Kidney (tissue), 14 donors: ENCODE results near the gene HES6. TPM values are rescaled to one million over a fixed set of nuclear protein-coding genes. Genes with fewer than 3 reads are reported as not detected.

Experiments
- DNase-seq, 5 donors: peaks; one replicate each; pipeline ENCODE4 v3.0.0-alpha.2; 2013 to 2020
- FAIRE-seq: peaks from 2 replicates; lab custom pipeline; 2012; peaks lifted over from hg19 to GRCh38; lab: Jason Lieb, UNC
- H3K27ac ChIP-seq, 2 donors: one replicate each; pipeline ENCODE4 v1.7.0; 2013; ENCODE audit warnings: low read depth in 2 of 2, low read length in 2 of 2, inconsistent platforms in 1 of 2
- H3K27me3 ChIP-seq: one replicate; pipeline ENCODE4 v1.7.1; 2013; ENCODE audit warnings: low read length, inconsistent platforms; ENCODE audit not compliant: control insufficient read depth, insufficient read depth
- H3K36me3 ChIP-seq, 3 donors: one replicate each; pipeline versions ENCODE4 v1.7.0 to v1.7.1; 2013; ENCODE audit warnings: low read length in 3 of 3, control low read depth in 1 of 3, inconsistent platforms in 1 of 3; ENCODE audit not compliant: insufficient read depth in 3 of 3, control insufficient read depth in 2 of 3
- H3K4me1 ChIP-seq, 3 donors: one replicate each; pipeline versions ENCODE4 v1.7.0 to v1.7.1; 2013; ENCODE audit warnings: low read length in 3 of 3, inconsistent platforms in 1 of 3, low read depth in 1 of 3; ENCODE audit not compliant: control insufficient read depth in 2 of 3, insufficient read depth in 2 of 3
- H3K4me3 ChIP-seq, 3 donors: one replicate each; pipeline versions ENCODE4 v1.7.0 to v1.8.1; 2013; ENCODE audit warnings: low read length in 3 of 3, control low read depth in 1 of 3, inconsistent platforms in 1 of 3
- H3K9ac ChIP-seq, 3 donors: one replicate each; pipeline versions ENCODE4 v1.7.0 to v1.7.1; 2013; ENCODE audit warnings: low read length in 3 of 3, control low read depth in 1 of 3, inconsistent platforms in 1 of 3
- H3K9me3 ChIP-seq, 3 donors: one replicate each; pipeline versions ENCODE4 v1.7.0 to v1.7.1; 2013; ENCODE audit warnings: low read length in 3 of 3, control low read depth in 1 of 3, inconsistent platforms in 1 of 3; ENCODE audit not compliant: control insufficient read depth in 2 of 3, insufficient read depth in 1 of 3
- CTCF ChIP-seq: IDR thresholded peaks from 3 replicates; pipeline ENCODE4 v1.5.1; 2012; ENCODE audit warnings: mild to moderate bottlenecking, moderate library complexity, borderline replicate concordance; ENCODE audit not compliant: insufficient read depth; ENCODE audit errors: extremely low read depth
- intact Hi-C: fragments of 100-400 bp; cut with DNase I; formaldehyde crosslinking; loops from one replicate; pipeline ENCODE4 v1.11.1; 2022
- polyA plus RNA-seq: library from polyadenylated mRNA; stranded (reverse); fragments of 350-450 nt; fragmentation: Illumina TruSeq; extraction: RNeasy Lipid Tissue Mini Kit (QIAGEN cat#74804); gene quantifications from one replicate; pipeline ENCODE4 v1.2.3, GENCODE V29; 2014; ENCODE audit warnings: low read depth, low replicate concordance; ENCODE audit not compliant: insufficient read depth
- total RNA-seq: library from RNA; stranded (reverse); fragmentation: NEBNext Ultra II Directional; extraction: Animal tissue kit (Norgen Biotek cat#: 25700); gene quantifications from one replicate; pipeline ENCODE4 v1.2.1, GENCODE V29; 2021
- donor health status: control.
- donor health status: control.
- donor health status: control.
- donor health status: control.
- donor health status: control.
- donor health status: DM: yes; HTN: yes; CAD: no.
- donor health status: Normal renal cell carcinoma (clear cell type).

The HES6 gene
- total and polyA plus RNA-seq, 2 donors from 2014 or later, result 5.2 to 5.5 TPM

DNA sequence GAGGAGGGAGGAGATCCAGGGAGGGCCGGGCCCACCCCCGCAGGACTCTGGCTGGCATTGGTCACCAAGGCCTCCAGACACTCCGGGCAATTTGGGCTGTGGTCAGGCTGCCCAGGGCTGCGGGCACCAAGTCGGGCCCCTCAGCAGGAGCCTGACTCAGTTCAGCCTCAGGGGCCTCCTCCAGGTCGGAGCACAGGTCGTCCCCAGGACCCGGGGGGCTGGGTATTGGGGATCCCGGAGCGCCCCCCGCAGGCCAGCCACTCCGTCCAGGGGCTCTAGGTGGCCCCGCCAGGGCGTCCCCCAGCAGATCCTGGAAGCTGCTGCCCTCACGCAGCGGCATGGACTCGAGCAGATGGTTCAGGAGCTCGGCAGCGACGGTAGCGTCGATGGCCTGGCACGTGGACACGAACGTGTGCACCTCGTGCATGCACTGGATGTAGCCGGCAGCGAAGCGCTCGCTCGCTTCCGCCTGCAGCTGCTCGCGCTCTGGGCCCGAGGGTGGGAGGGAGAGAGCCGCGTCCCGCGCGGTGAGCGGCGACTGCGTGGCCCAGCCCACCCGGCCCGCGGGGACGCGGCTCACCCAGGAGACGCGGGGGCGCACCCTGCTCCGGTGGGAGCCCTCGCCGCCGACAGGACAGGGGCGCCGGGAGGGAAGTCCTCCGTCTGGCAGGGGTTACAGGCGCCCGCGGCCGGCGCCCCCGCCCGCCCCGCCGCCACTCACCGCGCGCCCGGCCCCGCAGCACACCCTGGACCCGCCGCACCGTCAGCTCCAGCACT is 884 bp downstream of the HES6 start:
- Histone ChIP-seq H3K4me1 (peaks cover 0 to 14% (median 10%) of the 10 kb centered on the region in 3 donors), H3K9me3 (no peaks in the 10 kb centered on the region), H3K36me3 (no peaks in the 10 kb centered on the region), H3K27me3 (peaks cover 3% of the 10 kb centered on the region), H3K27ac (no peak overlapping the region), H3K9ac (no peak overlapping the region), H3K4me3 (no peak overlapping the region)
- DNase-seq, result peak in 2 of 5 donors; percentile 76 to 79
- no peak for TF ChIP-seq CTCF
- intact Hi-C loops, result no loop called here
- FAIRE-seq, result no peak

- H3K4me3 ChIP-seq, result no peak overlapping the region
- no peak overlapping the region for H3K27ac ChIP-seq
- H3K36me3 ChIP-seq, result no peaks in the 10 kb centered on the region
- DNase-seq (peak in 1 of 5 donors; percentile 46), FAIRE-seq (no peak)
- no peak for TF ChIP-seq CTCF
- intact Hi-C loops, result no loop called here
- peaks cover 0 to 14% (median 10%) of the 10 kb centered on the region in 3 donors for H3K4me1 ChIP-seq
- no peaks in the 10 kb centered on the region for H3K9me3 ChIP-seq
- H3K27me3 ChIP-seq, result peaks cover 3% of the 10 kb centered on the region
- no peak overlapping the region for H3K9ac ChIP-seq
Measured at GRCh38 chr2:238238311-238238765, 1.5 kb downstream of the HES6 start.

- no peak for FAIRE-seq
- DNase-seq, result peak in 1 of 5 donors; percentile 51
- Histone ChIP-seq H3K9ac (no peak overlapping the region), H3K36me3 (no peaks in the 10 kb centered on the region), H3K4me3 (no peak overlapping the region), H3K27ac (no peak overlapping the region), H3K27me3 (peaks cover 3% of the 10 kb centered on the region), H3K4me1 (peaks cover 0 to 7% (median 4%) of the 10 kb centered on the region in 3 donors), H3K9me3 (no peaks in the 10 kb centered on the region)
- TF ChIP-seq CTCF, result no peak
- intact Hi-C loops, result no loop called here
Measured at GRCh38 chr2:238237431-238238135, 2.3 kb downstream of the HES6 start.
